ENCODE measurements around the gene REEP2.
"Not testable (repeated sequence)": the region's sequence is repeated elsewhere in the genome, so short reads cannot be mapped to it uniquely, and the experiment has no call there.

The REEP2 gene

DNA sequence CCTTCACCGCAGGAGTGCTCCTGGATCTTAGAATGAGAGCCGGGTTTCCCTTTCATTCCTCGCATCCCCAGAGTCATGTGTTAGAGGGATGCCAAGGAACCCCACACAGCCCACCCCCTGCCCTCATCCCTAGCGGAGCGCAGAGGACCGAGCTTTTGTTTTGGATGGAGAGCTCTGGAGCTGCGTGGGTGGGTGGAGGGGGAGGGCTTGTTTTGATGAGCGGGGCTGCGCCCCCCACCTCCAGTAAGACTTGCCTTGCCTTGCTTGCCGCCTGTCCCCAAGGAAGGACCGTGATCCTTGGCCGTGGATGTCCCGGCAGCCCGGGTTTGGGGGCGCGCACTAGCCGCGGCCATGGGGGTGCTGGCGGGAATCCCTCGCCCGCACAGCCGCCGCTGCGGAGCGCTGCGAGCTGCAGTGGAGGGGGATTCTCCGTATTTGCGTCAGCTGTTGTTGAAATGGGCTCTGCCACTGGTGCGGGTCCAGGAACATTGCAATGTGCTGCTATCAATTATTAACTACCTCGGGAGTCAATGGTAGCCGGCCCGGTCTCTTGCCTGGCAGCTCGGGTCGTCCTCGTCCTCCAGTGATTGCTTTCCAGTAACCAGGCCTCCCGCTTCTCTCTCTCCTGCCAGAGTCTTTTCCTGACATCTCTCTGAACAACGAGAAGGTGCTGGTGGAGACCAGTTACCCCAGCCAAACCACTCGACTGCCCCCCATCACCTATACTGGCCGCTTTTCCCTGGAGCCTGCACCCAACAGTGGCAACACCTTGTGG is 27.5 kb downstream of the REEP2 start:
- FAIRE-seq (no peak), DNase-seq (ENCODE audit: low spot score) (no peak)

DNA sequence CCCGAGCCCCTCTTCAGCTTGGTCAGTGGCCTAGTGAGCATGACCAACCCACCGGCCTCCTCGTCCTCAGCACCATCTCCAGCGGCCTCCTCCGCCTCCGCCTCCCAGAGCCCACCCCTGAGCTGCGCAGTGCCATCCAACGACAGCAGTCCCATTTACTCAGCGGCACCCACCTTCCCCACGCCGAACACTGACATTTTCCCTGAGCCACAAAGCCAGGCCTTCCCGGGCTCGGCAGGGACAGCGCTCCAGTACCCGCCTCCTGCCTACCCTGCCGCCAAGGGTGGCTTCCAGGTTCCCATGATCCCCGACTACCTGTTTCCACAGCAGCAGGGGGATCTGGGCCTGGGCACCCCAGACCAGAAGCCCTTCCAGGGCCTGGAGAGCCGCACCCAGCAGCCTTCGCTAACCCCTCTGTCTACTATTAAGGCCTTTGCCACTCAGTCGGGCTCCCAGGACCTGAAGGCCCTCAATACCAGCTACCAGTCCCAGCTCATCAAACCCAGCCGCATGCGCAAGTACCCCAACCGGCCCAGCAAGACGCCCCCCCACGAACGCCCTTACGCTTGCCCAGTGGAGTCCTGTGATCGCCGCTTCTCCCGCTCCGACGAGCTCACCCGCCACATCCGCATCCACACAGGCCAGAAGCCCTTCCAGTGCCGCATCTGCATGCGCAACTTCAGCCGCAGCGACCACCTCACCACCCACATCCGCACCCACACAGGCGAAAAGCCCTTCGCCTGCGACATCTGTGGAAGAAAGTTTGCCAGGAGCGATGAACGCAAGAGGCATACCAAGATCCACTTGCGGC is 28.2 kb downstream of the REEP2 start:
- no peak for FAIRE-seq

DNA sequence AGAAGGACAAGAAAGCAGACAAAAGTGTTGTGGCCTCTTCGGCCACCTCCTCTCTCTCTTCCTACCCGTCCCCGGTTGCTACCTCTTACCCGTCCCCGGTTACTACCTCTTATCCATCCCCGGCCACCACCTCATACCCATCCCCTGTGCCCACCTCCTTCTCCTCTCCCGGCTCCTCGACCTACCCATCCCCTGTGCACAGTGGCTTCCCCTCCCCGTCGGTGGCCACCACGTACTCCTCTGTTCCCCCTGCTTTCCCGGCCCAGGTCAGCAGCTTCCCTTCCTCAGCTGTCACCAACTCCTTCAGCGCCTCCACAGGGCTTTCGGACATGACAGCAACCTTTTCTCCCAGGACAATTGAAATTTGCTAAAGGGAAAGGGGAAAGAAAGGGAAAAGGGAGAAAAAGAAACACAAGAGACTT is 28.9 kb downstream of the REEP2 start:
- FAIRE-seq (no peak), DNase-seq (ENCODE audit: low spot score) (no peak)

More for the DNA sequence above, 28.2 kb downstream of the REEP2 start:
- no peak for DNase-seq (ENCODE audit: low spot score)

DNA sequence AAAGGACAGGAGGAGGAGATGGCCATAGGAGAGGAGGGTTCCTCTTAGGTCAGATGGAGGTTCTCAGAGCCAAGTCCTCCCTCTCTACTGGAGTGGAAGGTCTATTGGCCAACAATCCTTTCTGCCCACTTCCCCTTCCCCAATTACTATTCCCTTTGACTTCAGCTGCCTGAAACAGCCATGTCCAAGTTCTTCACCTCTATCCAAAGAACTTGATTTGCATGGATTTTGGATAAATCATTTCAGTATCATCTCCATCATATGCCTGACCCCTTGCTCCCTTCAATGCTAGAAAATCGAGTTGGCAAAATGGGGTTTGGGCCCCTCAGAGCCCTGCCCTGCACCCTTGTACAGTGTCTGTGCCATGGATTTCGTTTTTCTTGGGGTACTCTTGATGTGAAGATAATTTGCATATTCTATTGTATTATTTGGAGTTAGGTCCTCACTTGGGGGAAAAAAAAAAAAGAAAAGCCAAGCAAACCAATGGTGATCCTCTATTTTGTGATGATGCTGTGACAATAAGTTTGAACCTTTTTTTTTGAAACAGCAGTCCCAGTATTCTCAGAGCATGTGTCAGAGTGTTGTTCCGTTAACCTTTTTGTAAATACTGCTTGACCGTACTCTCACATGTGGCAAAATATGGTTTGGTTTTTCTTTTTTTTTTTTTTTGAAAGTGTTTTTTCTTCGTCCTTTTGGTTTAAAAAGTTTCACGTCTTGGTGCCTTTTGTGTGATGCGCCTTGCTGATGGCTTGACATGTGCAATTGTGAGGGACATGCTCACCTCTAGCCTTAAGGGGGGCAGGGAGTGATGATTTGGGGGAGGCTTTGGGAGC is 29.5 kb downstream of the REEP2 start:
- FAIRE-seq (no peak), DNase-seq (ENCODE audit: low spot score) (no peak)

DNA sequence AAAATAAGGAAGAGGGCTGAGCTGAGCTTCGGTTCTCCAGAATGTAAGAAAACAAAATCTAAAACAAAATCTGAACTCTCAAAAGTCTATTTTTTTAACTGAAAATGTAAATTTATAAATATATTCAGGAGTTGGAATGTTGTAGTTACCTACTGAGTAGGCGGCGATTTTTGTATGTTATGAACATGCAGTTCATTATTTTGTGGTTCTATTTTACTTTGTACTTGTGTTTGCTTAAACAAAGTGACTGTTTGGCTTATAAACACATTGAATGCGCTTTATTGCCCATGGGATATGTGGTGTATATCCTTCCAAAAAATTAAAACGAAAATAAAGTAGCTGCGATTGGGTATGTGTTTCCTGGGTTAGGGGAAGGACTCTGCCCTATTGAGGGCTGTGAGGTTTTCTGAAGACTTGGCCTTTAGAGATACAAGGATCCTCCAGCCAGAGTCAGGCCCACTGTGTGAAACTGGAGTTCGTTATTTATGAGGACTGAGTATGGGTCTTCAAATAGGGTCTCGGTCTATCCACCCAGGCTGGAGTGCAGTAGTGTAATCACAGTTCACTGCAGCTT is 30.2 kb downstream of the REEP2 start:
- no peak for FAIRE-seq

DNA sequence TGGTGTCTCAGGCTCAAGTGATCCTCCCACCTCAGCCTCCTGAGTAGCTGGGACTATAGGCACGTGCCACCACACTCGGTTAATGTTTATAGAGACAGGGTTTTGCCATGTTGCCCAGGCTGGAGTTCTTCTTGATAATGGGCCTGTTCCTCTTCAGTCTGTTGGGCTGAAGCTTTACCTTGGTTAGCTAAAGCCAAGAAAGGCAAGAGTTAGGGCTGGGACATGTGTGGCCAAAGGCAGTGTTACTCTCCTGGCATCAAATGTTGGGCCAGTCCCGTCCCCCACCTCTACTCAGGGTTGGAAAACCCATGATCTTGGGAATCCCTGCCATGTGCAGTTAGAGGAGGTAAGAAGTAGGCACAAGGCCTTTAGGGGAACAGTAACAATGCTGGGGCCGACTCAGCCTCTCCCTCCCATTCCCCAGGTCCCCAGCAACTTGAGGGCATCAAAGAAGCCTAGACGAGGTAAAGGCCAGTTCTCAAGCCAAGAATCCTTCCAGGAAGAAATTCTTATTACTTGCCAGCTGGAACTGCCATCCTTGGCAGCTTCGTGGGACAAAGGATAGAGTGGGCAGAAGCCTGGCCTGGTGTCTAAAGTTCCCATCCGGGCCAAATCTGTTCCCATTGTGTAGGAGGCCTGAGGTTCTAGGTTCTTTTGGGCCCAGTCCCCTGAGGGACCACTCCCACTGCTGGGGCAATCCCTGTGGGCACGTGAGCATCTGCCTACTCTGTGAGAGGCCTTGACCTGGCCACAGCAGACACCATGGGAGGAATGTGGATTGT is 30.9 kb downstream of the REEP2 start:
- DNase-seq (ENCODE audit: low spot score) (no peak), FAIRE-seq (no peak)

More for the DNA sequence above, 30.2 kb downstream of the REEP2 start:
- DNase-seq (ENCODE audit: low spot score): no peak

DNA sequence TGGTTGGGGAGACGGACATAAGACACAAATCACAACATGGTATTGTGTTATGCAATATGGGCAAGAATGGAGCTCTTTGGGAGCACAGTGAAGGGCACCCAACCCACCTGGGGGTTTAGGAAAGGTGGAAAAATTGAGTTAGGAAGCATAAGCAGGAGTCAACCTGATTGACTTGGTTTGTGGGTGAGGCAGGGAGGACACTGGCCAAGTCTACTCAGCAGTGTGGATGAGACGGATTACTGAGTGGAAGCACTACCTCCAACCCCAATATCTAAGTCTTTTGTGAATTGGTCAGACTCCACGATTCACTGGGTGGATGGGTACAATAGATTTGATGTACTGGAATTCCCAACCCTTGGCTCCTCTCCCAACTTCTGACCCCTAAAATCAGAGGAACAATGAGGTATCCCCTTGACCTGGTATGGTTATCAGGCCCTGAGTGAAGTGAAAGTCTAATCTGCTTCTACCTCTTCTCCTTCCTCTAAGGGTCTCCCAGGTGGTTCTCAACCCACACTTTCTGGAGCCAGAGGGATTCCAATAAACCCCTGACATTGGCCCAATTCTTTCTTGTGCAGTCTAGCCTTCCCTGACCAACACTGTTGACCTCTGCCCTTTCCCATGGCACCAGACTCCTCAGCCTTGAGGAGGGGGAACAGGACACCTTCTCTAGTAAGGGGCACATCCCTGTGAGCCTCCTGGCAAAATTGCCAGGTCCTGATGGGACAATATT is 31.6 kb downstream of the REEP2 start:
- DNase-seq (ENCODE audit: low spot score) (no peak), FAIRE-seq (no peak)

DNA sequence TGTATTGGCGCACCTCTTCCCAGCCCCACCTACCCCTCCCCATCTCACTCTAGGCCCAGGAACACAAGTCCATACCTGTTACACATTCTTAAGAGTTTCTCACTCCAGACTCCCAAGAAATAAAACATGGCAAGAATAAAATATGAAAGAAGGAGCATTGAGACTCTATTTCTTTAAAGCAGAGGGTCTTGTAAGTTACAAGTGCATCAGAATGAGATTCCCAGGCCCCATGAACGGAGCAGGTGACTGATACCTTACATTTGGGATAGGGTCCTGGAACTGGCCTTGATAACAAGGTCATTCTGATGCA is 32.1 kb downstream of the REEP2 start:
- no peak for DNase-seq (ENCODE audit: low spot score)
- FAIRE-seq: no peak

DNA sequence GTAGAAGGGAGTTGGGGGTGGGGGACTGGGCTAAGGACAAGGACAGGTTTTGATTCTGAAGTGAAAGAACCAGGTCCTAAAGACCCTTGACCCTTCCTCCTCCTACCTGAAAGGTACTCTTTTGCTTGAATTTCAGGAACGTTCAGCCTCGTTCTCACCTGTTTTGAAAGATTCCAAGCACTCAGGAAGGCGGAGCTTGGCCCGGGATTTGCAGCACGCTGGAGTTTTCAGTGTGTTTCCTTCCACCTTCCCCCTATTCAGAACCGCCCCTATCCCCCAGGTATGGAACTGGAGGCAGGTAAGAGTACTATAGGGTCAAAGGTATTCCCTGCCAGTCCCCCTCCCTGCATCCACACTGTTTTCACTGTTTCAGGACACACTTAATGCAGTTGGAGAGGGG is 33.5 kb downstream of the REEP2 start:
- DNase-seq (ENCODE audit: low spot score) (no peak), FAIRE-seq (no peak)

DNA sequence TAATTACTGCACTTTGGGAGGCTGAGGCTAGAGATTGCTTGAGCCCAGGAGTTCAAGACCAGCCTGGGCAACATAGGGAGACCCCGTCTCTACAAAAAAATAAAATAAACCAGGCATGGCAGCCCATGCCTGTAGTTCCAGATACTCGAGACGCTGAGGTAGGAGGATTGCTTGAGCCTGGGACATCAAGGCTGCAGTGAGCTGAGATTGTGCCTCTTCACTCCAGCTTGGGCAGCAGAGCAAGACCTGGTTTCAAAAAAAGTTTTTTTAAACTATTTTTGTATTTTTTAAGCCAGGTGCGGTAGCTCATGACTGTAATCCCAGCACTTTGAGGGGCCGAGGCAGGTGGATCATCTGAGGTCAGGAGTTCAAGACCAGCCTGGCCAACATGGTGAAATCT is 34.3 kb downstream of the REEP2 start:
- not testable (repeated sequence) for DNase-seq (ENCODE audit: low spot score); FAIRE-seq

DNA sequence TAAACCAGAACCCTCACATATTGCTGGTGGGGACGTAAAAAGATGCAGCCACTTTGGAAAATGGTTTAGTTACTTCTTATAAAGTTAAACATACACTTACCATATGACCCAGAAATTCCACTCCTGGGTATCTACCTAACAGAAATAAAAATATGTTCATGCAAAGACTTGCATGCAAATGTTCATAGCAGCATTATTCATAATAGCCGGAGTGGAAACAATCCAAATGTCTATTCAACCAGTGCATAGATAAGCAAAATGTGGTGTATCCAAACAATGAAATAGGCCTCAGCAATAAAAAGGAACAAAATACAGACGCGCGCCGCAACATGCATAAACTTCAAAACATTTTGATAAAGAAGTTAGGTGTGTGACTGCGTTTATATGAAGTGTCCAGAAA is 38.1 kb downstream of the REEP2 start:
- DNase-seq (ENCODE audit: low spot score): no peak
- FAIRE-seq: no peak

DNA sequence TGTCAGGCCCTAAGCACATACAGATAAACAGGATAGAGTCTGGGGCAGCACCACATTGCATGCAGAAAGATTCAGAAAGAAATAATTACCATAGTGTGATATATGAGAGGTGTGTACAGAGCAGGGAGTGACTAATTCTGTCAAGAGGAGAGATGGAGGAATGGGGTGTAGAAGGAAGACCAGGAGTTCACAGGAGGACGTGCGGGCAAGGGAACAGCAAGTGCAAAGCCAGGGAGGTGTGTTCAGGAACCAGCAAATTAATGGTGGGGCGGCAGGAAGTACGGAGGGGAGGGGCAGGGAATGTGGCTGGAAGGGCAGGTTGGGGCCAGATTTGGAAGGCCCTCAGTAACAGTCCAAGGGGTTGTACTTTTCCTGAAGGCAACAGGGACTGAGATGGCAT is 43.8 kb downstream of the REEP2 start:
- DNase-seq (ENCODE audit: low spot score): no peak

DNA sequence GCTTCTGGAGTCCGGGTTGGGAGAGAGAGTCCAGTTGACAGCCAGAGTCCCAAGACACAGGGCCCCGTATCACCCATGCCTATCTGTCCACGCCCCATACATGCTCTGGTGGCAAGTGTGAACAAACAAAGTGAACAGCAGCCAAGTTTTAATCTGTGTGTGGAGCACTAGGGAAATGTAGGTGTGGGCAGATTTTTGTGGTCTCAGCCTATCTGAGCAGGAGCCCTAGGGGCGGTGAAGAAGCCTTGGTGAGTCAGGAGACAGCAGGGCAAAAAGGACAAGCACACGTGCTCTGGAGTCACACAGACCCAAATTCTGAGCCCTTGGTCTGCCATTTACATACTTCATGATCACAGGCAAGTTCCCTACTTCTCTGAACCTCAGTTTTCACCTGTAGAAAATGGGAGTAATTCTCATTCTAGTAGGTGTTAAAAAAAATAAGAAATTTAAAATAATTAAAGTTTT is 49.7 kb downstream of the REEP2 start:
- DNase-seq (ENCODE audit: low spot score): peak; percentile 44
- FAIRE-seq: peak; percentile 11

More for the DNA sequence above, 43.8 kb downstream of the REEP2 start:
- FAIRE-seq: no peak

DNA sequence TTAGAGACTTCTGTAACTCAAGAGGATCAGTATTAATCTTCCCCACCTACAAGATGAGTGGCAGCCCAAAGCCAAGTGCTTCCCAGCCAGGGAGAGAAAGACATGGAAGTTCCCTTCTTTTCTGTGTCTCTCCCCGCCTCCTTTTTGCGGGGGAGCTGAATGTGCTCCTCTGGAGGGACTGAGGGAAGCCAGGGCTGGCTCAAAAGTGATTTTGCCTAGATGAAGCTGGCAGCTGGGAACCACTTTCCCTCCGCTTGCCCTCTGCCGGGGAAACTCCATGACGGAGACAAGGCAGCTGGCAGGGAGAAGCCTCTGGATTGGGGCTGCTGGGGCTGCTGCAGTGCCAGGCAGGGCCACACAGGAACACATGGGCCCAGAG is 50.8 kb downstream of the REEP2 start:
- no peak for FAIRE-seq
- no peak for DNase-seq (ENCODE audit: low spot score)

DNA sequence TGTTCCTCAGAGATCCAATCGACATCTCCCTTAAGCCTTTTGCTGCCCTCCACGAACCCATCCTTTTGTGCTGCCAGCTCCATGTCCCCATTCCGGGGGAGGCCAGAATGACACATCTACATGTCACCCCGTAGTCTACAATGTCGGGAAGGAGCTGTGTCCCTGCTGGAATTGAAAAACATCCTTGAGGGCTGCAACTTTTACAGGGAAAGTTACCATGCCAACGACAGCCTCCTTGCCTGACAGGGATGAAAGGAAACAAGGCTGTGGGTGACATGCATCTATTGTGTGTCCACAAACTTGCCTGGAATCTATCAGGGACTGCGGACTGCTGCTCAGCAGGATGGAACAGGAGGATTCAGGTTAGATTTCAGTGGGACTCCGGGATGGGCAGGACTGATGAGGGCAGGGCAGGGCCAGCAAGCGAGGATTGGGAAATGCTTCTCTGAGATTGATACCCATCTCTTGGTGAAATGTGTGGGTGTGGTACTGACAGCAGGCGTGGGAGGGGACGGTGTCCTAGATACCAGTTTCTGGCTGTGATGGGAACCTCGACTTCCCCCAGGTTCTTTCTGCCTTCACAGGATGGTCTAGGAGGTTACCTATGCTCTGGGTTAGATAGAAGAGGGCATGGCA is 51.9 kb downstream of the REEP2 start:
- no peak for DNase-seq (ENCODE audit: low spot score)
- FAIRE-seq: no peak

DNA sequence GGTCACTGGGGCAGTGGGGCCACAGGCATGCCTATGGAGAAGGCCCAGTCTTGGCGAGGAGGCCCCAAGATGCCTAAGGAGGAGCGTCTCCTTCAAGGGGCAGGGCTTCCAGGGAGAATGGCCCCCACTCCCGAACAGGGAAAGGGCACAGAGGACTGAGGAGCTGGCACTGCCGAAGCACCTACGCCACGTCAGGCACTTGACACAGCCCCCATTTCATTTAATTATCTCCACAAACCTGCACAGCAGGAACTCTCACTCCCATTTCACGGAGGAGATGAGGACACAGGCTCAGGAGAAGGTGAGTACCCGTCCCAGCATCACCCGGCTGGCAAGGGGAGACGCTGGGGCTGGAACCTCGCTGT is 52.4 kb downstream of the REEP2 start:
- FAIRE-seq: no peak
- DNase-seq (ENCODE audit: low spot score): no peak

DNA sequence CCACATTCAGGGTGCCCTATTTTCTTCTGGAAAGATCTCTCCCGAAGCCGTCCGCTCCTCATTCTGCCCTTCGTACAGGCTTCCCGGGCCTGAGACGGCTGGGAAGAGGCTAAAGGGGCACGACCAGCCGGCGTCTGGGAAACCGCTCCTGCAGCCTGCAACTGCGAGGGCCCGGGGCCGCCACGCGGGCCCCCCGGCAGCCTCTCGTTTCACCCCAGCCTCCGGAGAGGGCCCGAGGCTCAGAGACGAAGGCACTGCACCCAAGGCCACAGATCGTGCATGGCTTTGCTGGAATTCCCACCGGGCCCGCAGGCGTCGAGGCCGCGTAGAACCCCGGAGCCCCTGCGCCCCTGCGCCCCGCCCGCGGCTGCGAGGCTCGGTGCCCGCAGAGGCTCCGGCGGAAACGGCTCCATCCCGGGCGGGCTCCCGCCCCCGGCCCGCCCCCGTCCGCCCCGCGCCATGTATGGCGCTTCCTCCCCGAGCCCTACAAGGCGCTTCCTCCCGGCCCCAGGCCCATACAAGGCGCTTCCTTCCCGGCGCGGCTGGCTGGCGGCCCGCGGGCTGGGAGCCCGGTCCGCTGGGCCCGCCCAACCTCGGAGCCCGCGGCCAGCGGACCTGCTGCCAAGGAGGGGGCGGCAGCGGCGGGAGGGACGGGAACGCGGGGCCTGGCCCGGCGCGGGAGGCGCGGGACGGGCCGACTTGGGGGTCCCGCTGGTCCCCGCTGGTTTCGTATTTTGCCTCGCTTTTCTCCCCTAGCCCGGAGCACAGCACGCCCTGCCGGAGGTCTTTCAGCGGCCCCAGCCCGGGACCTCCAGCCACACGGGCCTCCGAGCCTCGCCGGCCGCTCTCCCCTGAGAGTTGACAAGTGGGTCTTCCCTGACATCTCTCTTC is 53.1 kb downstream of the REEP2 start:
- no peak for FAIRE-seq

DNA sequence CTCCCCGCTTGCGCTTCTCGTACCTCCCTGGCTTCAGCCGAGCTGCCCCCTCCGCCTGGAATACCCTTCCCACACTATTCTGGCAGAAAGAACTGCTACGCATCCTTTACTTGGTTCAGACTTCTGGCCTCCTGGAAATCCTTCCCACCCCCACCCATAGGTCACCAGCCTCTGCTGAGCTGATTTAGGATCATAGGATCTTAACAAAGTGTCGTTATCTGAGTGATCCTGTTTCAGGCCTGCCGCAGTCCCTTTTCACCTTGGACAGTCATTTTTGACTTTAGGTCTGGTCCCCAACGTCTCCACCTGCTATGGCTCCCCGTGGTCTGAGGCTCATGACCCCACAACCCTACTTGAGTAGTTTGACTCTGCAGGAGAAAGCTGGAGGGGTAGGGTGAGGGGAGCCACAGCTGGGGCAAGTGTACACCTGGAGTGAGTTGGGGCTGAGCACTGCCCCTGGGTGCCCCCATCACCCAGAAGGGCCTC is 53.7 kb downstream of the REEP2 start:
- DNase-seq (ENCODE audit: low spot score) (no peak), FAIRE-seq (no peak)

More for the DNA sequence above, 53.1 kb downstream of the REEP2 start:
- peak; percentile 53 for DNase-seq (ENCODE audit: low spot score)

All from RCC 7860 (cell line).